Fibroblast of skin of right quadriceps (primary cell): Measurements from ENCODE around the gene FAM13A.

Experiments used
- DNase-seq: peaks from one replicate; pipeline ENCODE4 v3.0.0-alpha.2; 2013

The FAM13A gene

DNA sequence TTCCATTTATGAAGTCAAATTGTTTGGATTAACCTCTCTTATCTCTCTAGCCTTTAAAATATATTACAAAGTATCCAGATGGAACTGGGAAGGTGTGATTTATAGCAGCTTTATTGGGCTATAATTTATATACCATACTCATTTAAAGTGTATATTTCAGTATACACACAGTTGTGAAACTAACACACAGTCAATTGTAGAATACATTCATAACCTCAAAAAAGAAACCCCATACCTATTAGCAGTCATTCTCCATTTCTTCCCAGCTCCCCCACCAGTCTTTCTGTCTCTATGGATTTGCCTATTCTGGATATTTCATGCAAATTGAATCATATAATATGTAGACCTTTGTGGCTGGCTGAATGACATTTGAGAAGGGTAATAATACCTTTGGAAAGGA lies 351.8 kb downstream of the FAM13A start:
- no peak for DNase-seq

DNA sequence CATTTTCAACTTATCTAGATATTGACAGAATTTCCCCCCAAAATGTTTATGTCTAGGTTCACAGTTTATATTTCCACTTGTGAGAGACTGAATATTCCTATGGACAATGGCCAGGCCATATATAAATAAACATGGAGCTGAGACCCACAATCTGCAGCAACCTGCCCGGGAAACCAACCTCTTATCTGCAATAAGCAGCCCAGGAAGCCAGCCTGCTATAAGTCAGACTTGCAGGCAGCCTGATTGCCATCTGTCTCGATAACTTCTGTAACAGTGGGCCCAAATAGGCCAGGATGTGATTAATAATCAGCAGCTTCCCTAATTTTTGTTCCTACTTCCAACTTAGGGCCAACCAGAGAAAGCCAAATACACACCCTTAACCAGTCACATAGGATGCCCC lies 354.2 kb downstream of the FAM13A start:
- no peak for DNase-seq

DNA sequence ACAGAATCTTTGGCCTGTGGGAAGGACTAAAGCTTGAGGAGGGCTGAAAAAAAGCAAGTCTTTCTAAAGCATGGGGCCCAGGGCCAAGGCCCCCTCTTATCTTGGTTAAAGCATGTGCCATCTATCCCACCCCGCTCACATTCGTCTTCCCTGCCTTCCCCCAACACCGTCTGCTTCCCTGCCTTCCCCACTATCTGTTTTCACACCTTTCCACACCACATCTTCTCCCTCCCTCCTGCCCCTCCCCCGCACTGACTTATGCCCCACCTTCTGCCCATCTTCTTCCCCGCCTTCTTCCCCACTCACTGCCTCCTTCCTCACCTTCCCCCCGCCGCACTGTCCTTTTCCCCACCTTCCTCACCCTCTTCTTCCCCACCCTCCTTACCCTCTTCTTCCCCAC lies 358.5 kb downstream of the FAM13A start:
- DNase-seq, result no peak

DNA sequence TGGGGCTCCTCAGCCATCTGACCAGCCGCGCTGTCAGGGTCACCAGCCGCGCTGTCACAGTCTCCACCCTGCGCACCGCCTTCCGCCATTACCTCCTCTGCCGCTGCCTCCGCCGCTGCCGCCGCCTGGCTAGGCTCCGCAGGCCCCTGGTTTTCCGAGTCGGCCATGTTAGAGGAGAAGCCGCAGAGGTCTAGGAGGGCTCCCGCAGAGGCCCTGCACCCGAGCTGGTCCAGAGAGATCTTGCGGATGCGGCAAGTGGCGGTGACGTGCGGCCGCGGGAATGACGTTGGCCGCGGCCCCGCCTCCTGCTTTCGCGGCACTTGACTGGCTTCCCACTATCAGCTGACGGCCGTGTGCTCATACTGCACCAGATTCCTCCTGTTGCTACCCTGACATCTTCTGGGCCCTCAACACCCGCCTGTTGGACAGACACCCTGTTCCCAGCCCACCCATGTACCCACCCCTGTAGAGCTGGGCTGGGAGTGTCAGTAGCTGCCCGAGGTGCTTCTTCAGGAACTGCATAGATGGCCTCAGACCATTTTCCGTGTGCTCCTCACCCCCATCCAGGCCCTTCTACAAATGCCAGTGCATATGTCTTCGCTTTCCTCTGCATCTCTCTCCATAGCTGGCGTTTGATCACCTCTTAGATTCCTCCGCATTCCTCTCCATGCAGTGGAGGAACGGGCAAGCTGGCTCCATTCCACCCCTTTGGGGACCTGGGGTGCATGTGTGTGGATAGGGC lies 359.2 kb downstream of the FAM13A start, which contains the start of gene NAP1L5:
Gene NAP1L5 (minus strand): TSS at position 242 of the 742 bp plus-strand sequence. CDS start 75 bp downstream, at position 167.
- peak; percentile 63 for DNase-seq

DNA sequence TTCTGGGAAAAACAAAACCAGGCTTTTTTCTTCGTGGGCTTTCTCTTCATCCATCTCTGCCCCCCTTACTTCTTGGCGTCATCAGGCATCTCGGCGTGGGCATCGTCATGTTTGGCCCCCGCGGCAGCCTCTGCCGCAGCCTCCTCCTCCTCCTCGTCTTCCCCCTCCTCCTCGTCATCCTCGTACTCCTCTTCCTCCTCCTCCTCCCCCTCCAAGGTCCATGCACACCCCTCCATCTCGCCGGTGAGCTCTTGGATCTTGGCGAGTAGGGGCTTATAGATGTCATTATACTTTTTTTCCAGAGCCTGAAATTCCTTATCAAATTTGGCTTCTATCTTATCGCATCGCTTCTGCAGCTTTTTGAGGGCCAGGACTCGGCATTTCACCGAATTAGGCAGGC lies 359.8 kb downstream of the FAM13A start:
- DNase-seq, result peak; percentile 24

DNA sequence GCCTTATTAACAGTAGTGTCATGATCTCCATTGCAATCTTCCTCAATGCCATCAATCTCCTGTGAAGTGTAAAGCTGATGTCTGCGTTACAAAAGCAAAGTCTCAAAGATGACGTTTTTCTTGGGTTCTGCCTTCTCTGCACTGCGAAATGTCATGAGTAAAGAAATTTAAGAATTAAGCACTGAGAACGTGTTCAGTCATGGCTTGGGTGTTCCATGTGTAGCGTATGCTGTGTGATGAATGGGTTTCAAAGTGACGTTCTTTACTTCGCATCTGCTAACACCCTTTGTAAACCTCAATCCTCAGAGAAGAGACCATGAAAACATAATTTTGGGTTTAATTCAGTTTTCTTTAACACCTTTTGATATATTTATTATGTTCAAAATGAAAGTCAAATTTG lies 360.4 kb downstream of the FAM13A start:
- no peak for DNase-seq

DNA sequence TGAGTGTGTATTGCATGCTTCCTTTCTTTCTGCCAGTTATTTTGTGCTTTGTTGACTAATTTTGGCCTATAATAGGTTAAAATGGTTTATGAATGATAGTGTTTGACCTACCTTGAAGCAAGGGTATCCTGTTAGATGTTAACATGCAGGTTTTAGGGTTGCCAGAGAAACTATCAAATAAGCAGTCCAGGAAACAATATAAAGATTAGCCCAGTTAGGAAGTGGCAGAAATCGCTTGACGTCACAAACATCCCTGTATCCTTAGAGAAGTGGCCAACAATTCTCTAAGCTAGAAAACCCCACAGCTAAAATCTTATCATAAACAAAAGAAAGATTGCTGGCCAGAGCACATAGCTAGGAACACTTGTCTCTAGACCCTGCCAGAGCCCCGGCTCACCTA lies 363.2 kb downstream of the FAM13A start:
- no peak for DNase-seq

DNA sequence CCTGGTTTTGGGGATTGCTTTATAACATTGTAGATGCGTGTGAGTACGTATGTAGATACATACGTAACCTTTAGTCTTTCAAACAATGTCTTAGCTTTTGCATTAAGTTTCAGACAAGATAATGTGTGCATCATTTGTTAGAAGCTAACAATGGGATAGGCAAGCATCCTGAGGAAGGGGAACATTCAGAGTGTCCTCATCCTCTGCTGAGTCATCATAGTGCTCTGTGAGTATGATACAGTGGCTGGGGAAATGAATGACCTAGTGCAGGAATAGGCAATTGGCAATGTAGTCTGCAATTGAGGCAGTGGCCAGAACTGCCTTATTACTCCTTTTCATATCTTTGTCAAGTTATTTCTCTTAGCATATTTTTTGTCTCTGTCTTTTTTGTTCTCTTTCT lies 366.6 kb downstream of the FAM13A start:
- DNase-seq, result peak; percentile 60

DNA sequence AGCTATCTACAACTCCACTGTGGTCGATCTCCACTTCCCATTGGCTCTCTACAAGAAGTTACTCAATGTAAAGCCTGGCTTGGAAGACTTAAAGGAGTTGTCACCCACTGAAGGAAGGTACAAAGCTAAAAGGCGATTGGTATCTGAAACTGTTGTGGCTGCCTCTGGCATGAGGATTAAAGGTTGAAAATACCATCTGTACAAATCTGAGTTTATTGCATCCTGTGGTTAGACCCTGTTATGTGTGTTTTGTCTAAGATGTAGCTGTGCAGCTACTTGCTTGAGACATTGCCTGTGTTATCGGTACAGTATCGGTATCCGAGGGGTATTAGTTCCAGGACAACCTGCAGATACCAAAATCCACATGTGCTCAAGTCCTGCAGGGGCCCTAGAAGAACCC lies 375.8 kb downstream of the FAM13A start:
- no peak for DNase-seq
